Measurements from ENCODE around the gene CNKSR3. TPM values are rescaled to one million over a fixed set of nuclear protein-coding genes. Genes with fewer than 3 reads are reported as not detected.

Gene CNKSR3
- total RNA-seq, 2 donors from 2014 or later, result 5.9 to 8.0 TPM

DNA sequence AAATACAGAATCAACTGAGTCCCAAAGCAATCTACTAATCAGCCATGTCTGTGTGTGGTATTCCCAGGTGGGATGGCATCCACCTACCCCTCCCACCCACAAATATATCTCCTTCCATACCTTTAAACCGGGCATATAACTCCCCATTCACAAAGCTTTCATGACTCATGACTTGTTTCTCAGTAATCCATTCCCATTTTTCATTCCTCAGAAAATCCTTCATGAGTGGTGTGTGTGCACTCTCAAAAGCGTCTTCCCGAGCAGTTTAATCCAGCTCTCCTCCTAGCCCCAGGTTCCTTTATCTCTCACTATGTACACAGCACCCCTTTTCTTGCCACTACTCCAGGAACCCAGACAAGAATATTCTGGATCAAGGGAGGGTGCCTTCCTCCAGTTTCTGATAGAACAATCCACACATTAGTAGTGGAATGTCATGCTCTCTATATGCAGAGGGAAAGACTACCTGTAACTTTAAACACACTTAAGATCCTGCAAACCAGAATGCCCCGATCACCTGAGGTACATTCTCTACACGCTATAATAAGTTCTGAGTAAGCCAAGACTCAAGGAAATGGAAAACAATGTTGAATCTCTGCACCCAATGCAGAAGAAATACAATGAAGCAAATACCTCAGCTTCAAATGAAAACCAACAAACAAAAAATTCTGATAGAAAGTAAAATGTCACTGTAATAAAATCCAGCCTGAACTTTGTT lies 98.2 kb downstream of the CNKSR3 start:
- WGBS, 2 experiments (ENCODE audit: insufficient coverage in 1 of 2, insufficient read length in 1 of 2), result 83 to 92% methylated on average over 3 to 5 of the region's 5 CpGs
- H3K27ac Mint-ChIP-seq, result no peak overlapping the region
- H3K9ac ChIP-seq (ENCODE audit: extremely low read depth, low read length, poor library complexity, severe bottlenecking), result no peak overlapping the region

GRCh38 chr6:154411076-154411475 lies 99.4 kb downstream of the CNKSR3 start:
- Histone ChIP-seq H3K36me3 (ENCODE audit: control insufficient read depth, insufficient read depth, low read length) (peaks cover 17% of the 10 kb centered on the region), H3K4me3 (ENCODE audit: low read length) (no peak overlapping the region), H3K9ac (ENCODE audit: extremely low read depth, low read length, poor library complexity, severe bottlenecking) (no peak overlapping the region), H3K9me3 (ENCODE audit: control insufficient read depth, low read length) (no peaks in the 10 kb centered on the region), H3K27ac (ENCODE audit: low read depth, low read length) (no peak overlapping the region), H3K4me1 (ENCODE audit: control insufficient read depth, insufficient read depth, low read length) (no peaks in the 10 kb centered on the region), H3K27me3 (ENCODE audit: control insufficient read depth, insufficient read depth, low read length, poor library complexity, severe bottlenecking) (no peaks in the 10 kb centered on the region)
- no peak for DNase-seq
- 87 to 97% methylated on average over 3 to 5 of the region's 5 CpGs for WGBS, 2 experiments (ENCODE audit: insufficient coverage in 1 of 2, insufficient read length in 1 of 2)
- H3K9me3 Mint-ChIP-seq, result no peaks in the 10 kb centered on the region
- H3K4me3 Mint-ChIP-seq, result no peak overlapping the region
- TF ChIP-seq CTCF (conservative IDR thresholded peaks at IDR 0.05), result no peak
- H3K4me1 Mint-ChIP-seq, result peaks cover 6% of the 10 kb centered on the region
- H3K27ac Mint-ChIP-seq, result peak overlapping the region; percentile 36
- no peaks in the 10 kb centered on the region for H3K27me3 Mint-ChIP-seq (ENCODE audit: insufficient read depth)
- peaks cover 41% of the 10 kb centered on the region for H3K36me3 Mint-ChIP-seq (ENCODE audit: low read depth)

More for the DNA sequence above, 98.2 kb downstream of the CNKSR3 start:
- Histone ChIP-seq H3K4me1 (ENCODE audit: control insufficient read depth, insufficient read depth, low read length) (no peaks in the 10 kb centered on the region), H3K36me3 (ENCODE audit: control insufficient read depth, insufficient read depth, low read length) (peaks cover 17% of the 10 kb centered on the region), H3K27ac (ENCODE audit: low read depth, low read length) (no peak overlapping the region), H3K27me3 (ENCODE audit: control insufficient read depth, insufficient read depth, low read length, poor library complexity, severe bottlenecking) (no peaks in the 10 kb centered on the region), H3K4me3 (ENCODE audit: low read length) (no peak overlapping the region), H3K9me3 (ENCODE audit: control insufficient read depth, low read length) (no peaks in the 10 kb centered on the region)
- Mint-ChIP-seq H3K27me3 (ENCODE audit: insufficient read depth) (no peaks in the 10 kb centered on the region), H3K4me3 (no peak overlapping the region), H3K36me3 (ENCODE audit: low read depth) (peaks cover 33% of the 10 kb centered on the region), H3K4me1 (peaks cover 6% of the 10 kb centered on the region), H3K9me3 (no peaks in the 10 kb centered on the region)
- DNase-seq, result no peak
- TF ChIP-seq CTCF (conservative IDR thresholded peaks at IDR 0.05), result no peak

GRCh38 chr6:154410619-154411072 lies 99.8 kb downstream of the CNKSR3 start:
- TF ChIP-seq CTCF (conservative IDR thresholded peaks at IDR 0.05), result no peak
- Histone ChIP-seq H3K27ac (ENCODE audit: low read depth, low read length) (peak overlapping the region; percentile 37), H3K9ac (ENCODE audit: extremely low read depth, low read length, poor library complexity, severe bottlenecking) (no peak overlapping the region), H3K4me3 (ENCODE audit: low read length) (no peak overlapping the region), H3K4me1 (ENCODE audit: control insufficient read depth, insufficient read depth, low read length) (no peaks in the 10 kb centered on the region), H3K9me3 (ENCODE audit: control insufficient read depth, low read length) (no peaks in the 10 kb centered on the region), H3K36me3 (ENCODE audit: control insufficient read depth, insufficient read depth, low read length) (peaks cover 17% of the 10 kb centered on the region), H3K27me3 (ENCODE audit: control insufficient read depth, insufficient read depth, low read length, poor library complexity, severe bottlenecking) (no peaks in the 10 kb centered on the region)
- 76 to 93% methylated on average over 6 to 8 of the region's 8 CpGs for WGBS, 2 experiments (ENCODE audit: insufficient coverage in 1 of 2, insufficient read length in 1 of 2)
- Mint-ChIP-seq H3K27me3 (ENCODE audit: insufficient read depth) (no peaks in the 10 kb centered on the region), H3K4me3 (no peak overlapping the region), H3K4me1 (peaks cover 6% of the 10 kb centered on the region), H3K9me3 (no peaks in the 10 kb centered on the region), H3K36me3 (ENCODE audit: low read depth) (peaks cover 41% of the 10 kb centered on the region), H3K27ac (peak overlapping the region; percentile 36)
- no peak for DNase-seq

All from endodermal cell (in vitro differentiated cells).